K562 (cell line): ENCODE results near the gene ARHGEF7. TPM values are rescaled to one million over a fixed set of nuclear protein-coding genes. Genes with fewer than 3 reads are reported as not detected.
"Not testable (repeated sequence)": the region's sequence is repeated elsewhere in the genome, so short reads cannot be mapped to it uniquely, and the experiment has no call there.

ENCODE experiments used
- ATAC-seq: fragments of 200-7000 bp; cut with Tn5 transposase; 3 replicates; pipeline ENCODE4 v1.9.1; 2020; ENCODE audit warnings: moderate library complexity
- BruUV-seq: library from RNA; stranded (reverse); fragments of 400-500 nt; replicated peaks from 2 replicates; lab custom pipeline; 2021; lab: Mats Ljungman, UMichigan
- CTCF ChIA-PET: fragments of 300-600 bp; formaldehyde crosslinking; extraction: SDS; loops from one replicate; lab custom pipeline; 2021; ENCODE audit warnings: low intra/inter-chr PET ratio; lab: Yijun Ruan, JAX
- POLR2A ChIA-PET: fragments of 300-600, 350-650 bp; sonication (Branson Sonifier 250); formaldehyde crosslinking; extraction: SDS; loops from one replicate; lab custom pipeline; 2021; ENCODE audit warnings: antibody characterized with exemption, inconsistent platforms; lab: Yijun Ruan, JAX
- DNase-seq, 4 experiments: peaks; one replicate each; pipeline versions ENCODE4 v3.0.0 to v3.0.0-alpha.2; 2011 to 2018; ENCODE audit warnings: low spot score in 3 of 4, mixed read lengths in 3 of 4; ENCODE audit errors: extremely low read depth in 1 of 4
- FAIRE-seq: peaks from 2 replicates; lab custom pipeline; 2011; peaks lifted over from hg19 to GRCh38; lab: Jason Lieb, UNC
- H2AFZ ChIP-seq: 2 replicates; pipeline ENCODE4 v1.6.0; 2011; ENCODE audit warnings: low read depth, low read length, control low read depth, inconsistent platforms
- H3K27ac ChIP-seq: fragments of 200-600 bp; 3 replicates; pipeline ENCODE4 v1.8.0; 2011; ENCODE audit warnings: low read depth, mild to moderate bottlenecking, control low read depth, inconsistent platforms, low read length, moderate library complexity, mixed read lengths; ENCODE audit errors: extremely low read depth
- H3K27me3 ChIP-seq, 2 experiments: fragments of 300-600 bp in 1 of 2; 2 replicates in 1 of 2; 3 replicates in 1 of 2; pipeline versions ENCODE4 v1.6.0 to v1.8.0; 2011; ENCODE audit warnings: inconsistent platforms in 2 of 2, low read length in 2 of 2, mild to moderate bottlenecking in 1 of 2, mixed read lengths in 1 of 2, moderate library complexity in 1 of 2; ENCODE audit not compliant: control insufficient read depth in 2 of 2, insufficient read depth in 2 of 2
- H3K36me3 ChIP-seq: fragments of 300-600 bp; 3 replicates; pipeline ENCODE4 v1.8.0; 2011; ENCODE audit warnings: mild to moderate bottlenecking, low read length, inconsistent platforms; ENCODE audit not compliant: control insufficient read depth, insufficient read depth
- H3K4me1 ChIP-seq, 2 experiments: fragments of 200-600 bp in 1 of 2; replicated peaks in 1 of 2; 2 replicates in 1 of 2; 3 replicates in 1 of 2; pipeline versions ENCODE4 v1.5.1 to v1.8.0; 2011; ENCODE audit warnings: inconsistent platforms in 2 of 2, low read length in 2 of 2, mild to moderate bottlenecking in 1 of 2, mixed read lengths in 1 of 2, moderate library complexity in 1 of 2; ENCODE audit not compliant: control insufficient read depth in 2 of 2, insufficient read depth in 2 of 2
- H3K4me2 ChIP-seq: 2 replicates; pipeline ENCODE4 v1.6.1; 2011; ENCODE audit warnings: low read length, control low read depth, inconsistent platforms, mixed read lengths; ENCODE audit not compliant: insufficient read depth
- H3K4me3 ChIP-seq: fragments of 200-600 bp; sonication (generic), shearing (Covaris generic); 2 replicates; pipeline ENCODE4 v1.5.1; 2016; ENCODE audit warnings: control low read depth, inconsistent platforms
- H3K79me2 ChIP-seq: fragments of 200-600 bp; 3 replicates; pipeline ENCODE4 v1.8.0; 2011; ENCODE audit warnings: low read length, inconsistent platforms; ENCODE audit not compliant: control insufficient read depth, insufficient read depth
- H3K9ac ChIP-seq, 2 experiments: 2 replicates each; pipeline versions ENCODE4 v1.6.0 to v1.6.1; 2011; ENCODE audit warnings: low read depth in 2 of 2, low read length in 2 of 2, control low read depth in 1 of 2, inconsistent platforms in 1 of 2, mild to moderate bottlenecking in 1 of 2, mixed read lengths in 1 of 2; ENCODE audit not compliant: insufficient read depth in 1 of 2
- H3K9me1 ChIP-seq: one replicate; pipeline ENCODE4 v1.6.0; 2011; ENCODE audit warnings: inconsistent platforms, mild to moderate bottlenecking, low read length, moderate library complexity; ENCODE audit not compliant: control insufficient read depth, insufficient read depth
- H3K9me3 ChIP-seq: replicated peaks from 2 replicates; pipeline ENCODE4 v1.5.1; 2011; ENCODE audit warnings: low read depth, low read length, inconsistent platforms; ENCODE audit not compliant: control insufficient read depth, insufficient read depth
- H4K20me1 ChIP-seq: replicated peaks from 2 replicates; pipeline ENCODE4 v1.6.1; 2011; ENCODE audit warnings: low read length, inconsistent platforms, mixed read lengths; ENCODE audit not compliant: control insufficient read depth, insufficient read depth
- CBX5 ChIP-seq: IDR thresholded peaks from 2 replicates; pipeline ENCODE4 v1.6.1; 2014; ENCODE audit warnings: low read depth, borderline replicate concordance
- CTCF ChIP-seq, 3 experiments: IDR thresholded peaks in 2 of 3; conservative IDR thresholded peaks in 1 of 3; 2 replicates each; pipeline ENCODE4 v1.5.1; 2011 to 2012; ENCODE audit warnings: low read length in 3 of 3, mild to moderate bottlenecking in 3 of 3, control low read depth in 2 of 3, improper control_type of control experiment in 1 of 3, inconsistent platforms in 1 of 3, low read depth in 1 of 3, mixed read lengths in 1 of 3, moderate library complexity in 1 of 3; ENCODE audit not compliant: insufficient read depth in 2 of 3
- HOXB6 ChIP-seq: fragments of 250-450 bp; sonication (Bioruptor Pico); IDR thresholded peaks from 2 replicates; pipeline ENCODE4 v1.5.1; 2022; ENCODE audit warnings: mild to moderate bottlenecking, borderline replicate concordance
- SREBF1 ChIP-seq: fragments of 150-350 bp; IDR thresholded peaks from 2 replicates; pipeline ENCODE4 v1.6.1; 2014; ENCODE audit warnings: antibody characterized with exemption, low read depth, low read length, borderline replicate concordance
- STAT5B ChIP-seq: fragments of 250-450 bp; sonication (Bioruptor Pico); IDR thresholded peaks from 2 replicates; pipeline ENCODE4 v1.8.0; 2021; ENCODE audit warnings: mild to moderate bottlenecking, inconsistent platforms
- WGBS: fragments of 100-300 bp; shearing (Covaris generic); methylation state at CpG from one replicate; pipeline ENCODE4 v1.1.6; 2016; ENCODE audit warnings: low coverage, mixed read lengths; ENCODE audit not compliant: insufficient coverage; ENCODE audit errors: missing lambda C conversion rate; 5-methylcytosine and 5-hydroxymethylcytosine counted together
- in situ Hi-C: fragments of 300-500 bp; cut with MboI; formaldehyde crosslinking; loops from 4 replicates; pipeline ENCODE4 v1.15.0; 2018; ENCODE audit warnings: inconsistent platforms, mixed read lengths
- intact Hi-C: fragments of 100-400 bp; cut with micrococcal nuclease; formaldehyde crosslinking; loops from 2 replicates; pipeline ENCODE4 v1.14.2; 2022
- polyA plus RNA-seq, 8 experiments: library from polyadenylated mRNA; depleted of rRNA in 4 of 8; stranded (reverse) in 5 of 8; unstranded in 3 of 8; fragments of >200 nt; fragmentation: Nextera tagmentation in 2 of 8; fragmentation: Illumina TruSeq in 1 of 8; extraction: Ambion mirVana in 2 of 8; extraction: Trizol in 1 of 8; gene quantifications; 2 replicates each; pipeline versions ENCODE4 v1.2.1 to v1.2.3, GENCODE V29; 2011 to 2014; ENCODE audit warnings: inconsistent platforms in 1 of 8, missing spikeins in 1 of 8
- total RNA-seq, 7 experiments: library from RNA; depleted of rRNA in 6 of 7; stranded (reverse); fragments of >200 nt in 6 of 7; fragmentation: Illumina TruSeq in 2 of 7; extraction: Trizol in 2 of 7; gene quantifications; 2 replicates each; pipeline versions ENCODE4 v1.2.1 to v1.2.3, GENCODE V29; 2011 to 2021; ENCODE audit warnings: low replicate concordance in 1 of 7

ARHGEF7 gene
- total and polyA plus RNA-seq, 9 of the 15 experiments (the other 6 are each of a cell fraction or from before 2014, with no cell fraction given), result 2.1 to 26.8 (median 17.5) TPM

GRCh38 chr13:111066544-111066943, 48.6 kb upstream of the ARHGEF7 start (continued):
- TF ChIP-seq HOXB6 (CRISPR knock-in tag) (no peak), SREBF1 (no peak)

- peak overlapping the region; percentile 78 for H3K4me2 ChIP-seq
- DNase-seq, result no peak
- CTCF ChIA-PET, result no interaction called here
- H3K79me2 ChIP-seq, result no peaks in the 10 kb centered on the region
- no peak for ATAC-seq
- BruUV-seq, result no TSS peak
- peaks cover 0 to 6% of the 10 kb centered on the region in 2 experiments; a peak in 2 of 5 replicates for H3K4me1 ChIP-seq
- no peak for FAIRE-seq
- H3K4me3 ChIP-seq, result peak overlapping the region; percentile 44; the same call in 1 of the 2 replicates
- 0 out of 4 replicates have a peak overlapping the region, but pooled peaks of 1 of the 2 experiments have one; percentile 57 for H3K9ac ChIP-seq
- H3K9me1 ChIP-seq, result no peaks in the 10 kb centered on the region
- POLR2A ChIA-PET, result no interaction called here
- no peaks in the 10 kb centered on the region for H3K36me3 ChIP-seq
- no peaks in the 10 kb centered on the region for H3K9me3 ChIP-seq
- WGBS, result 0% methylated on average over 2 of the region's 2 CpGs
- TF ChIP-seq STAT5B, result no peak
- TF ChIP-seq CBX5, result no peak
- in situ Hi-C loops (loop anchor here (25.0 kb wide), 1 partner anchor 256 kb away; no protein-coding TSS in a partner anchor), intact Hi-C loops (no loop called here)
- no peaks in the 10 kb centered on the region for H4K20me1 ChIP-seq
- H2AFZ ChIP-seq, result peak overlapping the region; percentile 79
- no peak overlapping the region for H3K27ac ChIP-seq
- no peaks in the 10 kb centered on the region; a peak in 3 of 5 replicates for H3K27me3 ChIP-seq
These were observed 47.1 kb upstream of the ARHGEF7 start for GRCh38 chr13:111068009-111068350.

- H3K27me3 ChIP-seq, intact Hi-C loops, H3K4me2 ChIP-seq, H3K4me3 ChIP-seq, FAIRE-seq, H3K4me1 ChIP-seq, H3K9me1 ChIP-seq, H3K9me3 ChIP-seq, CTCF ChIA-PET: not testable (repeated sequence)
- WGBS, result 9% methylated on average over 4 of the region's 4 CpGs
- in situ Hi-C loops, result loop anchor here (25.0 kb wide), 1 partner anchor 259 kb away; no protein-coding TSS in a partner anchor
- peak in 1 of 4 experiments; percentile 22 for DNase-seq
- 0 out of 6 replicates have a peak, but pooled peaks of 1 of the 3 experiments have one; percentile 9 for TF ChIP-seq CTCF (IDR thresholded peaks at IDR 0.05 in 2 of 3, conservative IDR thresholded peaks at IDR 0.05 in 1 of 3; ENCODE audit: insufficient read depth in 2 of 3, low read depth in 1 of 3, low read length in 3 of 3)
- TF ChIP-seq, all 486 proteins: peak for 1; not testable (repeated sequence) for 485
- H3K79me2 ChIP-seq, H4K20me1 ChIP-seq, ATAC-seq, POLR2A ChIA-PET, H3K36me3 ChIP-seq, BruUV-seq, H3K27ac ChIP-seq, H2AFZ ChIP-seq, H3K9ac ChIP-seq: not testable (repeated sequence)
These were observed 44.0 kb upstream of the ARHGEF7 start for GRCh38 chr13:111071120-111071519.
